ENCODE measurements around the gene EXOC4.

Gene EXOC4

DNA sequence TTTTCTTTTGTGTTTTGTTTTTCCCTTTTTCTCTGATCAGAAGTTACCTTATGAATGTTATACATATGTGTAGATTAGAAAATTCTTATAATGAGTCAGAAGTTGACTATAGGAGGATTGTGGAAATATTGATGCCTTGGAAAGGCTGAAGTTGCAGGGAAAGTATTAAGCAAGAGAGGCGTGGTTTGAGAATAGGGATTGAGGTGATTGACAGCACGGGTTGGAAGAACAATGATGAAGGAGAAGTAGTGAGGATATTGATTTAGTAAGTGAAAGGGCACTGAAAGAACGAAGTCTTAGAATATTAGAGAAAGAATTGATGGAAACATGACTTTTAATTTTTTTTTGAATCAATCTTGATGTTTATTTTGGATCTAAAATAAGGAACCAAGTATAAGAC lies 176.0 kb downstream of the EXOC4 start:
- DNase-seq (ENCODE audit: low spot score): no peak

DNA sequence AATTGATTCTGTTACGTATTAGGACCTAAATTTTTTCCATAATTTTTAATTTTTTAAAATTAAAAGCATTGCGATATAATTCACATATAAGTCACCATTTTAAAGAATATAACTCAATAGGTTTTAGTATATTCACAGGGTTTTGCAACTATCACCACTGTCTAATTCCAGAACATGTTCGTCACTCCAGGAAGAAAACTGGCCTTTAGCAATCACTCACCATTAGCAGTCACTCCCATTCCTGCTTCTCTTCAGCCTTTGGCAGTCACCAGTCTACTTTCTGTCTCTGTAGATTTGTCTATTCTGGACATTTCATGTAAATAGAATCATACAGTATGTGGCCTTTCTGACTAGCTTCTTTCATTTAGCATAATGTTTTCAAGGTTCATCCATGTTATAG lies 176.5 kb downstream of the EXOC4 start:
- DNase-seq (ENCODE audit: low spot score): no peak

DNA sequence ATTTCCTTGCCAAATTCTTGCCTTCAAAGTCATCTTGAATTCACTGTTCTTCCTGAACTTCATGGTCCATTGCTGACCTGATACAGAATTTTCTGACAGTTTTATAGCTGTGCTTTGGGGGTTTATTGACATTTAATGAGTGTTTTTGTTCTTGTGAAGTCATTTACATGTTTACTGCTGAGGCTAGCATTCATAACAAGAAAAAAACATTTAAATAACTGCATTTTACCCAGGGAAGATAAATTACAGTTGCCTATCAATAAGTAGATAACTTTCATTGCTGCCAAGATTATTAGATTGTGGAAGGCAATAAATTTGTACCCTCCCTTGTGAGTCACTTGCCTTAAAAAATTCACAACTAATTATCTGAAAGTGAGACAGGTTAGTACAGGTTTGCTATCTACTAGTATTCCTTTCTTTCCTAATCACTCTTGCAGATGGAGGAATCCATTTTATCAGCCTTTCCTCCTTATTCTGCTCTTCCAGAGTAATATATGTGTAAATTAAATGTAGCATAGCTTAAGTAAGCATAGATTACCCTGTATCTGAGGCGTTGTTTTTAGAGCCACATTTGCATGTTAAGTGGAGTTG lies 178.4 kb downstream of the EXOC4 start:
- DNase-seq (ENCODE audit: low spot score): no peak

DNA sequence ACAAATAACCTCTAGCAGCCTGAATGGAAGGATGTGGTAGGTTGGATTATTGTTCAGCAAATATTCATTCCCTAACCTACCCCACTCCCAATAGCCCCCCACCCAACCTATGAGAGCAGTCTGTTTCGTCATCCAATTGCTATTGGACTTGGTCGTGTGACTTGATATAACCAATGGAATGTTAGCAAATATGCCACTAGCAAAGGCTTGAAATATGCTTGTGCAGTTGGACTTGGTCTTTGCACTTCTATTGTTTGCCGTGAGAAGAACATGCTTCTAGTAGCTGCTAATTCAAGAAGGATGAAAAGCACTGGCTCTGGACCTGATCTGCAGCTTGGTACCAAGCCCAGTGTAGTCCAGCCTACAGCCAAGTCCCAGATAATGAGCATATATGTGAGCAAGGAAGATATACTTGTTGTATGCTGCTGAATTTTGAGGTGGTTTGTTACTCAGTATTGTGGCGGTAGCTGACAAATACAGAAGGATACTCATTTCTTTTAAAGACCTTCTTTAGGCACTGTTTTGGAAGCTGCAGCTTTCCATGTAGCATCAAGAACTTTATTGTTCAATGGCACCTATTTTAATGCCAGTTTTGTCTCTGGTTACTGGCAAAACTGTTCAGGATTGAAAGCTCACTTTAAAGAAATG lies 180.4 kb downstream of the EXOC4 start:
- no peak for DNase-seq (ENCODE audit: low spot score)

DNA sequence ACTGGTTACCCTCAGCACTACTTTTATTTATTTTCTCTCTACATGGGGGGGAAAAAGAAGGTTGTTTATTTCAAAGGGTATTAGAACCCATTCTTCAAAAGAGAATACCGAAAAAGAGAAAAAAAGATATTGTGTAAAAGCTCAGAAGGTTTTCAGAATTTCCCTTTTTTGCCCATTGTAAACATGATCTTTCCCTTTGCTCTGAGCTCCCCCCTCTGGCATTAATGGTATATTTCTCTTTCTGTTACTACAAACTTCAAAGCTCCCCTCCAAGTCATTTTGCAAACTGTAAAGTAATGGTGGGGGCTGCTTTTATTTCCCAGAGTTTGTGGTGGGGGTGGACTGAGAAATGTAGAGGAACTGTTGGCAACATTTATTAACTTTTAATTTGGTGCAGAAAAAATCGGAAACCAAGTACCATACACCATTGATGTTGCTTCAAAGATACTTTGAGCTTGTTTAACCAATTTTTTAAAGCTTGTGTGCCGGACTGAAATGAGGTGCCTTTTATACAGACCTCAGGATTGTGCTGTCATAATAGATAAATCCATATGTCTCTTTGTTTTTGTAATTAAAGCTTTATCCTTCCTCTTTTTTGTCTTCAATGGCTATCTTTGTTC lies 181.5 kb downstream of the EXOC4 start:
- DNase-seq (ENCODE audit: low spot score): no peak

DNA sequence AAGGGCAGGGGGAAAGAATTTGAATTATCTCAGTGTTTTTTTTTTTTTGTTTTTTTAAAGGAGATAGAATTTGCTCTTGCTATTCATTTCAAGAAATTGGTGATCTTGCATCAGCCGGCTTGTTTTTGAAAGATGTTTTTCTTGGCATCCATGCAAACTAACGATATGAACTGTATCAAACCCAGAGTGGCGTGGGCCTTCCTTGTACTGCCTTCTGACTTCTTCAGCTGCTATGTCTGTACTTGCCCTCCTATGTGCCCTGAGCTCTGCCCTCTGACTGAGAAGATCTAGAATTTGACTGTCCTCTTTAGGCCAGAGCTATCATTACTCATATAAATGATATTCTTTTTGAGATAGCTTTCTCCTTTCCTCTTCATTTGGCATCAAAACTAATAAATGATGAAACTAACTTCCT lies 183.1 kb downstream of the EXOC4 start:
- no peak for DNase-seq (ENCODE audit: low spot score)

DNA sequence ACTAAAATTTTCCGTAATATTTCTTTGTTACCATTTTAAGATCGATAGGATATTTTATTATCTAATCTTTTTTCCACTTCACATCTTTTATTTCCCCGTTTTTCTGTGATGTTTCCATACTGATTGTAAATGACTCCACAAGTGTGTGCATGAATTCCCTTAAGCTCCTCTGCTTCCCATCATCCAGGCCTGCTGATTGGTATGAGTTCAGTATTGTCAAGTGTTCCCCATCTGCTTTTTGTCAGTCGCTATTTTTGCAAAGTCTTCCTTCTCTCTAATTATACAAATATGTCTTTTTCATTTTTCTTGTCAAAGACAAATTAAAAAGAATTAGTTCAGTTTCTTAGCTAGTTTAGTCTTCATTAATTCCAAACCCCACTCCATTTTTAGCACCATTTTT lies 184.7 kb downstream of the EXOC4 start:
- no peak for DNase-seq (ENCODE audit: low spot score)

DNA sequence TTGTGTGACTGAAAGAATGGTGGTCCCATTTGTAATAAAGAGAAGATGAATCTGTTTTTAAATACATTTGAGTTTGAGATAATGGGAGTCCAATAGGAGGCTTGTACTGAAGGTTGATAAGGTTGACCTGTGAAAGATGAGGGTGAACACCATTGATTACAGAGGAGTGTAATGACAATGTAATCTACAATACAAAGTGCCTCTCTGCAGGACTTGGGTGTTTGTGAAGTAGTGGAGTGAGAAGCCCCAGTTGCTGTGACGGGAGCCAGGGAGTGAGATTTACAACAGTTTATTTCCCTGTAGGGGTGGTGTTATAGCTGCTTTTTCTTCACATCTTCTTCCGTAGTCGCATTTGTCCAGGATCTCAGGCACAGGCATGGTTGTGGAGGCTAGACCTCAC lies 189.9 kb downstream of the EXOC4 start:
- DNase-seq (ENCODE audit: low spot score): no peak

DNA sequence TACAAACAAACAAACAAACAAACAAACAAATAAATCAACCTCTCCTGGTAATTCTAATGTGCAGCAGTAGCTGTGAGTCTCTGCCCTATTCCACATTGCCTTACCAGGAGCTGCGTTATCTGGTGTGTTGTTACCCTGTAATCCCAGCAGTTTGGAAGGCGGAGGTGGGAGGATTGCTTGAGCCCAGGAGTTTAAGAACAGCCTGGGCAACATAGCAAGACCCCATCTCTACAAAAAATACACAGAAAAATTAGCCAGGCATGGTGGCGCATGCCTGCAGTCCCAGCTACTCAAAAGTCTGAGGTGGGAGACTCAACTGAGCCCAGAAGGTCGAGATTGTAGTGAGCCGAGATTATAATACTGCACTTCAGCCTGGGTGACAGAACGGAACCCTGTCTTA lies 192.7 kb downstream of the EXOC4 start:
- DNase-seq (ENCODE audit: low spot score): no peak

DNA sequence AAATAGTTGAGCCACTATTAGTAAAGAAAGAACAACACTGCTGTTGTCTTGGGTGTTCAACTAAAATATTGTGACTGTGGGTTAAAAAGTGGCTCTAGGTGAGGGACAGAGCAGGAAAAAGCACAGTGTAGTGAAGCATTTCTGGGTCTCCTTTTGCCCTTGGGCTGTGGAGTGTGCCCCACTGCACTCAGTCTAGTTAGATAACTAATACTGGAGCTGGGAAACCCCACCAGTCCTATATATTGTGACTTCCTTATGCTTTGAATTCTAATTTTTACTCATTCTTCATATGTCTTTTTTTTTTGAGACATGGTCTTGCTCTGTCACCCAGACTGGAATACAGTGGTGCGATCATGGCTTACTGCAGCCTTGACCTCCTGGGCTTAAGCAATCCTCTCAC lies 195.1 kb downstream of the EXOC4 start:
- DNase-seq (ENCODE audit: low spot score): no peak

DNA sequence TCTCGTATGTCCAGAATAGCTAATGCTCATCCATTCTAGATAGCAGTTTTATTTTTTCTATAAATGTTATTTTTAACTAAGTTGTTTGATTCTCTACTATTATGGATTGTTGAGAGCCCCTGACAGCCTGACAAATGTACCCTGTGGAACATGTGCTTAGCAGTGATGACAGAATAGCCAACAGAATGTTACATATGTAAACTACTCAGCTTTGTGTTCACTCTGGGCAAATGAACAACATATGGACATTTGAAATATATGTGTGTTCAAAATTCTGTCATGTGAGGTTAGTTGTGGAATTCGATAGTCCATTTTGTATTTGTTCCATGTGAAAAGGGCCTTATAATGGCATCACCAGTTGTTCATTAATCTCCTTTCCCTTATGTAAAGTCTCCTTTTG lies 199.7 kb downstream of the EXOC4 start:
- no peak for DNase-seq (ENCODE audit: low spot score)

DNA sequence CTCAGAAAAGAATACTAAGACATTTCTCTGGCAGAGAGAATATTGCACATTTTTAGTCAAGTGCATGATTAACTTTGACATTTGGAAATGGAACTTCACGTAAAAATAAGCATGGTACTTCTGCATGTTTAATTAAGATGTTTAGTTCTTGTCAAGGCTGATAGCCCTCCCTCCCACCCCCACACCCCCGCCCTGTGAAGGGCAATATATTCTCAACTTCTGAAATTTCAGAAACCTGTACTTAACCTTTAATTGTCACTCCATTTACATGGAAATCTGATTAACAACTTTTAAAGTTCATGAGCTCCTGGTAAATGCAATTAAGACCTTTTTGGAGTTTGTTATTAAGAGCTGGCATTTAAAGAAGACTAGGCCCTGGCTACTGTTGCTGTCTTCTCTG lies 205.8 kb downstream of the EXOC4 start:
- no peak for DNase-seq (ENCODE audit: low spot score)

DNA sequence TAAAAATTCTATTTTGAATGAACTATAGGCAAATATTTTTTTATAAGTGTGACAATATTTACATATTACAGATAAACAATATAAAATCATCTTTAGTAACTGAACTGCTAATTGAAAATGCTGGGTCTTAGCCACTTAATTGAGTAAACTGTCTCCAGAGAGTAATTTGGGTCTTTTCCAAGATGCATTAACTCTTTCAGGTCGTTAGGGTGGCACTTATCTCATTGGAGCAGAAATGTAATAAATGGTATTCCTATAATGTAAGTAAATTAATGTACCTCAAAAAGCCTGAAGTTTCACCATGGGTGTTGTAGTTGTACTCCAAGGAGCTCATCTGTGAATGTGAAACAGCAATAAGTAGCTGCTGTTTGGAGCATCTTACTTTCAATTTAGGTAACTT lies 208.5 kb downstream of the EXOC4 start:
- DNase-seq (ENCODE audit: low spot score): no peak

DNA sequence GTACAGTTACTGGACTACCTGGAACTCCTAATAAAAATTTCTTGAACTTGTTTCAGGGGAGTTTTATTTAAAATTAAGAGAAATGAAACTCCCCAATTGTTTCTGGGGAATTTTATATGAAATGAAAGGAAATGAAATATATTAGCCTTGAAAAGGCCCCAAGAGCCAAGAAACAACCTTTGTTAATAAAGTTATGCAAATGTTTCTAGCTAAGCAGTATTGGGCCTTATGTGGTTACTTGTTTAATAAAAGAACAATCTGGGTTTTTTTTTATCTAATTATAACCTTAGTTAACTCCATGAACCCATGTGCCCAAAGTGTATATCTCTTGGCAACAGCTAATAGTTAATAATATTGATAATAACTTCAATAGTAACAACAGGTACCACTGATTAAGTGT lies 222.8 kb downstream of the EXOC4 start:
- DNase-seq (ENCODE audit: low spot score): no peak

DNA sequence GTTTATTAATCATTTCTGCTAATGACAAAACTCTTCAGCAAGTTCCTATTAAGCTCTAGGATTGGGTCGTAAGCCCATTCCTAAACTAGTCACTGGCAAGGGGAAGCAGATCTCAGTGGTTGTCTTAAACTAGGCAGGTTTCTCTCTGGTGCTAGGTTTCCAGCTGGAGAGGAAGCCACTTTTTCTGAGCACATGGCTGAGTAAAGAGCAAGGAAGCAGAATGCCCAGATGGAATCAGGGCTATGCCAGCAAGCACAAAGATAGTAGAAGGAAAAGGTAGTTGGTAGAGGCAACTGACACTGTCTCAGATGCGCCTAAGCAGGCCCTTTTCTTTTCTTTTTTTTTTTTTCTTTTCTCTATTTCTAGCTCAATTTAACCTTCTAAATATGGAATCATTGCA lies 224.9 kb downstream of the EXOC4 start:
- DNase-seq (ENCODE audit: low spot score): no peak

DNA sequence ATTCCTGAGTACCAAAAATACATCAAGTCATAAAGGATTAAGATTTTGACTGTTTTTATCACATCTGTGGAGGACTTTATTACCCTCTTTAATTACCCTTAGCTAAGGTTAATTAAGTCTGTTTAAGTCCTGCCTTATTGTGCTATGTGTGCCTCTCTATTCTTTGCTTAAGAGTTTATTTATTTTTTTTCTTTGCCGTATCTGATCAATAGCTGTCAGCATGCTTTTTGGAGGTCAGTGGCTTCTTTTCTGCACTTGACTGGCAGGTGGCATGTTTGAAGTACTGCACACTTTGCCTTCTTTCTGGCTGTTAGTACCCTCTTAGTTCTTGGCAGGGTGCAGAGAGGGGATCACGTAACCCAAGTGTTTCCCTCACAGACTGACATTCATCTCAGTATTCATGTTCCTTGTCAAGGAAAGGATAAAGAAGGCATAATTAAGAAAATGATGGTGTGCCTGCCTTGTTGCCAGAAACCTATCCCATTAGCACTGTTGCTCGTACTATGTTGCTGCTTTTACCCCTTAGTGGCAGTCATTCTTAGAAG lies 225.8 kb downstream of the EXOC4 start:
- no peak for DNase-seq (ENCODE audit: low spot score)

DNA sequence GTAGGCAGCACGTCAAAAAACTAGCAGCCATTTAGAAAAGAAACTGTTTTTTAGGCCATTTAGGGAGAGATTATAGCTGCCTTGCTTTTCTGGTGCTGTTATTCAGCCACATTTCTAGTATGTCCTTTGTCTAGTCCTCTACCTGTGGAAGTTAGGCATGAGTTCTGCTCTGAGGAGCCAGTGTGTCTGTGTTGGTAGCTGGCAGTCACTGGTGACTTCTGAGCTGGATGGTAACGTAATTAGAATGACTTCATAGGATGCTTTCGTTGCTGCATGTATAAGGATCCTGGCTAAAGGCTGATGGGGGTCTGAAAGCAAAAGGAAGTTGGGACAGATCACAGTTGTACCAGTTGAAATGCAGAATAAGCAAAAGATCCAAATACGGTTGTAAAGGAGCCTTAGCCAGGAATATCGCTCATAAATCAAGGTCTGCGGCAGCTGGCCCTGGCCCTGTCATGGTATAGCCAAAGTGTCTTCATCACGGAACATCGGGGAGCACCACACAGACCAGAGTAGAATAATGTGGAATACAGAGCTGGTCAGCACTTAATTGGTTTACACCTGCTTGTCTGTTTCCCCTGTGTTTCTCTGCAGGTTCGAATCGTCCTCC lies 226.7 kb downstream of the EXOC4 start:
- DNase-seq (ENCODE audit: low spot score): no peak

DNA sequence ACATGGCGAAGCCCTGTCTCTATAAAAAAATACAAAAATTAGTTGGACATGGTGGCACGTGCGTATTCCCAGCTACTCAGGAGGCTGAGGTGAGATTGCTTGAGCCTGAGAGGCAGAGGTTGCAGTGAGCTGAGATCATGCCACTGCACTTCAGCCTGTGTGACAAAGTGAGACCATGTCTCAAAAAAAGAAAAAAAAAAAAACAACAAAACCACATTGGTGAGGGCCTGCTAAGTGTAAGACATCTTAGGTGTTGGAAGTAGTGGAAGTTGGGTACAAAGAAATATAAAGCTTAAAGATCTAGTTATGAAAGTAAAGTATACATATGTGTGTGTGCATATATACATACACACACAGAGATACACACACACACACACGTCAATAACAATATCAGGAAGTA lies 228.0 kb downstream of the EXOC4 start:
- DNase-seq (ENCODE audit: low spot score): no peak

DNA sequence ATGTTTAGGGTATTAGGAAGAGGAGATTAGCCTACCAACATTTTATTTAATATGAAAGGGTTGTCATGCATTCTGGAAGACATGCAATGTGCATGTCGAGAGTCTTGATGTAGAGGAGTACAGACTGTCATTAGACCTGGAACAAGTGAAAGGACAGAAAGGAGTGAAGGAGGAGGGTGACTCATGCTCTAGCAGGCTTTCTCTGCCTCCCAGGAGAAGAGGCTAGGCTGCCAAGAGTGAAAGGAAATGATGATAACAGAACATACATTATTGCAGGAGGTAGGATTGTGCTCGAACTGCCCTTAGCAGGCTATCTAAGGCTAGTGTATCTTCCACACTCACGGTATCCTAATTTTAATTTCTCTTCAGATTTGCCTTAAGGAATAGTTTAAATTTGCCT lies 228.8 kb downstream of the EXOC4 start:
- no peak for DNase-seq (ENCODE audit: low spot score)

DNA sequence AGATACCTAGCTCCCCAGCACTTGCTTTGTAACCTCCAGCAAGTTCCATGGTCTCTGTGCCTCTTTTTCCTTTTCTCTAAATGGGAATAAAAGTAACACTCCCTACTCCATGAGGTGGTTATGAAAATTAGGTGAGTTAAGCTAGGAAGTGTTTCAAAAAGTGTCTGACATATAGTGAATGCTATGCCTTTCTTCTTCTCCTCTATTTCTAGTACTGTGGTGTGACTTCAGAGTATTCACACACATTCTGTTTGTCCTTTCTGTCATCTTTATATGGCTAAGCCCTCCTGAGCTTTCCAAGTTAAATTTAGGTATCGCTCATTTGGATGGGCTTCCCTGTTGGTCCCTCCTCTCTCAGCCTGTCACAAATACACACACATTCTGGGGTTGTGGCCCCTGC lies 229.7 kb downstream of the EXOC4 start:
- no peak for DNase-seq (ENCODE audit: low spot score)

DNA sequence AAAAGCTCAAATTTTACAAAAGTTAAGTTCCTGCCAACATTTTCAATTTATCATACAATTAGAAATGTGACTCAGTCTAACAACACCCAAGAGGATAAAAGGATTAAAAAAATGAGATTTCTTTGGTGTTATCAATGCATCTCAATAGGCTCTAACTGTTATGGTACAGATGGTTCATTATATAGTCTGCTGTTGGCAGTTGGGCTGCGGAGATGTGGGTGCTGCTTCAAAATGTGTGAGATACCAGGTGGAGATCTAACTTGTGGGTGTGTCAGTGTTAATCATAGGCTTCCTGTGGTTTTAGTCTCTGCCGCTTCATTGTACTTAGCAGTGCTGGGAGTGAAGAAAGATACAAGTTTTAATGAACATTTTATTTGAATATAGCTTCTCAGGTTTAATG lies 231.2 kb downstream of the EXOC4 start:
- DNase-seq (ENCODE audit: low spot score): no peak

DNA sequence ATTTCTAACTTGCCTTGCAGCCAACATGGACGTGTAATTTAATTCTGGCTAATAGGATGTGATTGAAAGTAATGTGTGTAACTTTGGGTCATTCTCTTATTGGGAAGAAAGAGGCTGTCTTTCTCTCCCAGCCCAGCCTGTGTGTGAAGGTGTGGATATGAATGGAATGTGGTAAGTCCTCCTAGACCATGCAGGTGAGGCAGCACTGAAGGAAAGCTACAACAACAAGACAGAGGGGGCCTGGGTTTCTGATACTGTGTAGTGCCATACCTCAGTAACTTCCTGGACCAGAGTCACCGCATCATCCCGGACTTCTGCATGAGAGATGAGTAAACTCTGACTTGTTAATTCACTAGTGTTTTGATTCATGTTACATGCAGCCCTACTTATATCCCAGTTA lies 237.0 kb downstream of the EXOC4 start:
- no peak for DNase-seq (ENCODE audit: low spot score)

DNA sequence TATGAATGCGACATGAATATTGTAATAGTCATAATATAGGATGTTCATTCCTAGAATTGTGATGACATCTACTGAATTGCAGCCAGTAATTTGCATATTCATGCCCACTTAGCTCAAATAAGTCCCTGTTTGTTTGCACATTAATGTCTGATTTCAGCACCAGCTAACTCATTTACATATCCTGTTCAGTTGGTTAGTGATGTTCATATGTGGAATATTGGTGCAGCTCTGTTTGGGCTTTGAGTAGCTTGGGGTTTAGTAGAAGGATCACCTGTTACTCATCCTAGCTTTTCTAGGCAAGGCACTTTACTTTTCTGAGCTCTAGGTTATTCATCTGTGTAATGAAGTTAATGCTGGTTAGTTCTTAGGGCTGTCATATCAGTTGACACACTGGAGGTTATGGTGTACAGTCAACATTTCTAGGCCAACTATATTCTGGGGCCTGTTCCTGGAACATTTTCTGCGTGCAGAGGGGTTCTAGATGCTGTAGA lies 238.4 kb downstream of the EXOC4 start:
- no peak for DNase-seq (ENCODE audit: low spot score)

All from ecto neural progenitor cell (in vitro differentiated cells).